ENCODE data around the gene C10orf62.

Gene C10orf62

GRCh38 chr10:97600616-97601015 is 11.1 kb downstream of the C10orf62 start:
- TF ChIP-seq EZH2phosphoT487 (IDR thresholded peaks at IDR 0.05; ENCODE audit: low read depth) (no peak), CTCF (IDR thresholded peaks at IDR 0.05; ENCODE audit: low read depth, low read length) (no peak)
- no peaks in the 10 kb centered on the region for H4K20me1 ChIP-seq (ENCODE audit: insufficient read depth, low read length)
- no peak overlapping the region for H3K4me2 ChIP-seq (ENCODE audit: low read length)
- H3K9ac ChIP-seq (ENCODE audit: low read length), result no peak overlapping the region
- H3K4me3 ChIP-seq (ENCODE audit: low read length), result no peak overlapping the region
- no peaks in the 10 kb centered on the region for H3K9me3 ChIP-seq (ENCODE audit: insufficient read depth, low read length)
- no peaks in the 10 kb centered on the region for H3K36me3 ChIP-seq (replicated peaks; ENCODE audit: low read depth, low read length)
- no peak overlapping the region for H3K27ac ChIP-seq (ENCODE audit: low read length)
- H3K79me2 ChIP-seq (ENCODE audit: low read length), result no peaks in the 10 kb centered on the region
- no peaks in the 10 kb centered on the region for H3K4me1 ChIP-seq (ENCODE audit: low read length)
- no peak overlapping the region for H2AFZ ChIP-seq (ENCODE audit: low read depth, low read length)
- no peaks in the 10 kb centered on the region for H3K27me3 ChIP-seq (ENCODE audit: low read depth, low read length)

DNA sequence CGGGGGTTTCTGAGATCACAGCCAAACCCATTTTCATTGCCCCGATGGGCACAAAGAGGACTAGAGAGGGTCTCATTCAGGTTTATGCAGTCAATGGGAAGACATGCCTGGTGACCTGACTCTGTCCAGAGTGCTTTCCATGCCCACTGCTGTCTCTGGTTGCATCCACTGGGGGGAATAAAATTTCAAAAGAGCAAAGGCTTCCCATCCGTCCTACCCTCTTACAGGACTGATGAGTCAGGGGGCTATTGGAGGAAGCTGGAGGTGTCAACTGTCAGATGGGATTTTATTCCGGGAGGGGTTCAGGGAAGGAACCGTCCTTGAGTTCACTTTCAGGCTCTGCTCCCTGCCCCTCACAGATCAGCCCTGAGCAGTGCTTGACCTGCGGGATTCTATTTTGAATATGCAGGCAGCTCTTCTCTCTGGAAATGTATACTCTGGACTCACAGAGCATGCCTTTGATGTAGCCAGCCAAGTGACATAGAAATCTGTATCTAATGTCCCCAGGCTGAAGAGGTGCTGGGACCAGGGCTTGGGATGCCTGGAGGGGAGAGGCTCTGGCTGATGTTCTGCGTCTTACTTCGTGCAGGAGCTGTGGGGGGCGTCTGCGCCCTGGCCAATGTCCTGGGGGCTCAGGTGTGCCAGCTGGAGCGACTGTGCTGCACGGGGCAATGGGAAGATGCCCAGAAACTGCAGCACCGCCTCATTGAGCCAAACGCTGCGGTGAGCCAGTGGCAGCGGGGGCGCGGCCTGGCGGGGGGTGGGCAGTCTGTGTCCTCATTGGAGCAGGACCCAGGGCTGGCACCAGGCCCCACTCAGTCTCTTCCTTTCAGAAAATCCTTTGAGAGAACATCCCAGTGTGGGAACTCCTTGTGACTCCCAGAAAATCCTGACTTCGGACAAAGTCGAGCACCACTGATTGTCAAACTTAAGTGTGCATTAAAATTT is 12.0 kb downstream of the C10orf62 start:
- Histone ChIP-seq H3K9ac (ENCODE audit: low read length) (no peak overlapping the region), H3K27ac (ENCODE audit: low read length) (no peak overlapping the region), H3K27me3 (ENCODE audit: low read depth, low read length) (no peaks in the 10 kb centered on the region), H3K9me3 (ENCODE audit: insufficient read depth, low read length) (no peaks in the 10 kb centered on the region), H3K4me3 (ENCODE audit: low read length) (no peak overlapping the region), H4K20me1 (ENCODE audit: insufficient read depth, low read length) (no peaks in the 10 kb centered on the region), H2AFZ (ENCODE audit: low read depth, low read length) (no peak overlapping the region), H3K4me2 (ENCODE audit: low read length) (no peak overlapping the region), H3K4me1 (ENCODE audit: low read length) (no peaks in the 10 kb centered on the region), H3K79me2 (ENCODE audit: low read length) (no peaks in the 10 kb centered on the region), H3K36me3 (replicated peaks; ENCODE audit: low read depth, low read length) (no peaks in the 10 kb centered on the region)
- TF ChIP-seq EZH2phosphoT487 (IDR thresholded peaks at IDR 0.05; ENCODE audit: low read depth) (no peak), CTCF (IDR thresholded peaks at IDR 0.05; ENCODE audit: low read depth, low read length) (no peak)

DNA sequence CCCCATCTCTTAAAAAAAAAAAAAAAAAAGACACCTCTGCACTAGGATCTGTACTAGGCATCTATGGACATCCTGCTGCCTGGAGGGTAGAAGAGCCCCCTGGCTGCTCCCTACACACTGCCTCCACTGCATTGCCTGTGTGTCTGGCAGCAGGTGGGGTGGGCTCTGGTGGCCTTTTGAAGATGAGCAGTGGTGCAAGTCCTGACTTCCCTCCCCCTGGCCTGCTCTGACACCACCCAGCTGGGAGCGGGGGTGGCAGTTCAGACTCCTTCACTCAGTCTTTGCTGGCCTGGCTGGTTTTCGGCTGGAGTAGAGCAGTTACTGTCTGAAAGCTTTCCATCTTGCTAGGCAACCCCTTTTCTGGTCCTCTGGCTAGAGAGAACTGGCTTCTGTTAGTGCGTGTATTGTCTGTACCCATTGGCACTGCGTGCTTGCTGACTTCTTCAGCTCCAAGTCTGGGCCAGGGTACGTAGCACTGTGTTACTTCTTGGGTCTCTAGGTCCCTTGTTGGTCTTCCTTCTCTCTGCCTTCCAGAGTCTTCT is 17.6 kb downstream of the C10orf62 start:
- Histone ChIP-seq H4K20me1 (ENCODE audit: insufficient read depth, low read length) (no peaks in the 10 kb centered on the region), H3K27ac (ENCODE audit: low read length) (no peak overlapping the region), H3K79me2 (ENCODE audit: low read length) (no peaks in the 10 kb centered on the region), H3K36me3 (replicated peaks; ENCODE audit: low read depth, low read length) (no peaks in the 10 kb centered on the region), H3K27me3 (ENCODE audit: low read depth, low read length) (no peaks in the 10 kb centered on the region), H3K4me1 (ENCODE audit: low read length) (no peaks in the 10 kb centered on the region), H3K4me2 (ENCODE audit: low read length) (no peak overlapping the region), H2AFZ (ENCODE audit: low read depth, low read length) (no peak overlapping the region), H3K9ac (ENCODE audit: low read length) (no peak overlapping the region), H3K9me3 (ENCODE audit: insufficient read depth, low read length) (no peaks in the 10 kb centered on the region), H3K4me3 (ENCODE audit: low read length) (no peak overlapping the region)
- TF ChIP-seq EZH2phosphoT487 (IDR thresholded peaks at IDR 0.05; ENCODE audit: low read depth) (no peak), CTCF (IDR thresholded peaks at IDR 0.05; ENCODE audit: low read depth, low read length) (no peak)

DNA sequence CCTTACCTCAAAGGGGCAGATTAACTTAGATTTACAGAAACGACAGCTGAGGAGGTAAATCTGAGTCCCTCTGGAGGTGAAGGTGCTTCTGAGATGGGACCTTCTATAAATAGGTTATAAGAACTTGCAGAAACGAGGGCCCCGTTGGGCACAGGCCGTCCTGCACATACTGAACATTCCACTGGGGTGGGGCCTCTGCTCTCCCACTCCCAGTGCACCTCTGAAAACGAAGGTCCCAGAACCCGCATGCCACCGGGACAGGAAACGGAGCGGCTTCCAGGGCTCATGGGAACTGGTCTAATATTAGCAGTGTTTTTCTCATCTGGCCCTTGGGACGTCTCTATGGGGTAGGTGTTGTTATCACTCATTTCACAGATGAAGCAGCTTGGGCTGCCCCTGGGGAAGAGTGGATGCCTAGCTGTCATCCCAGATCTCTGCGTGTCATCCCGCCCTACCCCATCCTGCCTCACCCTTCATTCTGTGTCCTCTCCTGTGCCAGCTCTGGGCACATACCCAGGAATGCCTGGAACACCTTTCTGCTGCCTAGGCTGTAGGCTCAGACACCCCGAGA is 19.6 kb downstream of the C10orf62 start:
- H3K4me3 ChIP-seq (ENCODE audit: low read length), result no peak overlapping the region
- H3K27me3 ChIP-seq (ENCODE audit: low read depth, low read length), result no peaks in the 10 kb centered on the region
- no peak overlapping the region for H3K4me2 ChIP-seq (ENCODE audit: low read length)
- H4K20me1 ChIP-seq (ENCODE audit: insufficient read depth, low read length), result no peaks in the 10 kb centered on the region
- H3K27ac ChIP-seq (ENCODE audit: low read length), result no peak overlapping the region
- H3K9me3 ChIP-seq (ENCODE audit: insufficient read depth, low read length), result no peaks in the 10 kb centered on the region
- H3K79me2 ChIP-seq (ENCODE audit: low read length), result no peaks in the 10 kb centered on the region
- H3K36me3 ChIP-seq (replicated peaks; ENCODE audit: low read depth, low read length), result no peaks in the 10 kb centered on the region
- no peak overlapping the region for H3K9ac ChIP-seq (ENCODE audit: low read length)
- TF ChIP-seq CTCF (IDR thresholded peaks at IDR 0.05; ENCODE audit: low read depth, low read length) (no peak), EZH2phosphoT487 (IDR thresholded peaks at IDR 0.05; ENCODE audit: low read depth) (no peak)
- no peak overlapping the region for H2AFZ ChIP-seq (ENCODE audit: low read depth, low read length)
- H3K4me1 ChIP-seq (ENCODE audit: low read length), result no peaks in the 10 kb centered on the region
